HG03442 (cell line): ENCODE data around the gene VPS13C.

Source experiments
- ATAC-seq: cut with Tn5 transposase; IDR thresholded peaks from one replicate; pipeline ENCODE4 v1.9.1; 2021; ENCODE audit warnings: mild to moderate bottlenecking, moderate library complexity; ENCODE audit not compliant: unreplicated experiment

VPS13C gene

DNA sequence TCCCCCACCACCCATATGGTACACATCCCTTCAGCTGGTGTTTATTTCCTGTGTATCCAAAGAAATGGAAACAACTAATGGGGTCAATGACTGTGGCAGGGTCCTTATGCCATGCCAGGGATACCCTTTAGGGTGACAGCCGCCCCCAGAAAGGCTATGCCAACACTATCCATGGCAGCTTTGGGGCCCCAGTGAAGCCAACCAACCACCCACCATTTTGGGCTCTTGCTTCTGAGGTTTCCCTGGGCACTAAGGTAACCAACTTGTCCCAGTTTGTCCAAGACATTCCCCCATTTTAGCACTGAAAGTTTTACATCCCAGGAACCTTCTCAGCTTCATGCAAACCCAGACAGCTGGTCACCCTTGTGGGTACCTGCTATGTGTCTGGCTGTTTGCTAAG is 233.1 kb downstream of the VPS13C start:
- ATAC-seq, result no peak

GRCh38 chr15:61824291-61824690 is 236.0 kb downstream of the VPS13C start:
- no peak for ATAC-seq

DNA sequence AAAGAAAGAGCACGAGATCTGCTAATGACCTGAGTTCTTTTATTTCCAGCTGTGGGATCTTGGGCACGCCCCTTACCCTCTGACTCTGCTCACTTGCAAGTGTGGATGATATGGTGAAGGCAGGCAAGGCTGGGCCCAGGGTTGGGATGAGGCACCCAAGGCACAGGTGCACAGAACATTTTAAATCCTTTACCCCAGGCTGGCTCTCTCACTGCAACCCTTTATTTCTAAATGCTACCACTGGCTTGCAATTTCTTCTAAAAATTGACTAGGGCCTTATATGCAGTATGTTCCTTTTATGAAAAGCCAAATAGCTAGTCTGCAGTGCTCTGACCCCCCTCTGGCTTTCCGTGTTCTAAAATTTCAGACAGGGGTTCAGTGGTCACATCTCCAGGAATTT is 237.7 kb downstream of the VPS13C start:
- no peak for ATAC-seq

- ATAC-seq, result no peak
These were observed 239.3 kb downstream of the VPS13C start for GRCh38 chr15:61820951-61821350.

DNA sequence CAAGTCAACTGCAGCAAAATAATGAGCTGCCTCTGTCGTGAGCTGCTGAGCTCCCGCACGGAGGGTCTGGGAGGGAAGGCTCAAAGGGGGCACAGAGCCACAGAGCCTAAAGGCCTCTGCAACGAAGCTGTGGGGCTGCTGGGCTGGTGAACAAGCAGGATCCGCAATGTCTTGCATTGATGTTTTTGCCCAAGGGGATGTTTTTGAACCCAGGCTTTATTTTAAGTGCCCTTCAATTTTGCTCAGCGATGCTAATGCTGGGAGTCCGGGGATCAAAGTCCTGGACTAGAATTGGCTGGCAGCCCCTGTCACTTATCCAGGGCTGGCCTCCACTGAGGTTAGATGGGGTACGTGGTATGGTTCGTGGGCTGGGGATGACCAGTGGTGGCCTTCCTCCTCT is 240.0 kb downstream of the VPS13C start:
- ATAC-seq, result no peak

- no peak for ATAC-seq
These were observed 240.9 kb downstream of the VPS13C start for GRCh38 chr15:61819386-61819785.

- ATAC-seq, result no peak
These were observed 241.4 kb downstream of the VPS13C start for GRCh38 chr15:61818801-61819200.

- no peak for ATAC-seq
These were observed 243.4 kb downstream of the VPS13C start for GRCh38 chr15:61816856-61817255.

- ATAC-seq, result no peak
These were observed 244.7 kb downstream of the VPS13C start for GRCh38 chr15:61815356-61816083.

DNA sequence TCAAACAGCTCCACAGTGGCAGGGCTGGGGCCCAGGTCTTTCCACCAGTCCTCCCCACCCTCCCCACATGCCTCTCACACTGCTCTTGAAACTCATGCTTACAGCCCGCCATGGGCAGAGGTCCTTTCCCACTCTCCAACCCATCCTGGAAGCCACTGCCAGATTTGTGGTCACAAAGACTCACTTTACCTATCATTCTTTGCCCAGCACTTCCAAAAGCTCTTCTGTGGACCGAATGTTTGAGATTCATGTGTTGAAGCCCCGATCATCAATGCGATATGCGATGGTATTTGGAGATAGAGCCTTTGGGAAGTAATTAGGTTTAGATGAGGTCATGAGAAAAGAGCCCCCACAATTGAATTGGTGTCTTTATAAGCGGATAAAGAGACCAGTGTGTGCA is 247.8 kb downstream of the VPS13C start:
- ATAC-seq, result no peak

- ATAC-seq, result no peak
These were observed 248.3 kb downstream of the VPS13C start for GRCh38 chr15:61811952-61812351.

DNA sequence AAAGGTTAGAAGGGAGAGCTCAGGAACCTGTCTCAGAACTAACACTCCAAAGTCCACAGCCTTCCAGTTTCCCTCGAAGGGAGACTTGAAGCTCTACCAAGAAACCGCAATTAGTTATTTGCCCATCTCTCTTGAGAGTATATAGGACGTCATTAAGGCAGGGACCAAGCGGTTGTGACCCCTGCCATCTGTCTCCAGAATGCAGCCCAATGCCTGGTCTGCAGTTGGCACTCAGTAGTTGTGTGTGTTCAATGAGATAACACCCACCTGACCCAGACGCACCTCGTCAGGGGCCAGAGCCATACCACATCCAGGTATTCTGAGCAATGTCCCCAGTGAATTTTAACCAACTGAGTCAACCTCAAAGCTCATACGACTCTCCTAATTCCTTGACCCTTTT is 251.0 kb downstream of the VPS13C start:
- no peak for ATAC-seq

GRCh38 chr15:61807281-61807929 is 252.8 kb downstream of the VPS13C start:
- no peak for ATAC-seq
